A549 (cell line): ENCODE results near the gene BCAT1. TPM values are rescaled to one million over a fixed set of nuclear protein-coding genes. Genes with fewer than 3 reads are reported as not detected.

ENCODE experiments used
- ATAC-seq, 2 experiments: fragments of 200-7000 bp in 1 of 2; fragments of >200 bp in 1 of 2; cut with Nextera tagmentation in 1 of 2; cut with Tn5 transposase in 1 of 2; 3 replicates each; pipeline versions ENCODE4 v1.8.0 to v1.9.1; 2018 to 2020; ENCODE audit warnings: mild to moderate bottlenecking in 1 of 2, moderate library complexity in 1 of 2
- CTCF ChIA-PET: fragments of 300-600 bp; sonication (Branson Sonifier 250); formaldehyde crosslinking; extraction: SDS; loops from one replicate; lab custom pipeline; 2021; ENCODE audit warnings: antibody characterized with exemption, inconsistent platforms; lab: Yijun Ruan, JAX
- POLR2A ChIA-PET: fragments of 350-600 bp; formaldehyde crosslinking; extraction: SDS; loops from one replicate; lab custom pipeline; 2021; ENCODE audit warnings: antibody characterized with exemption, inconsistent platforms; lab: Yijun Ruan, JAX
- DNase-seq, 2 experiments: peaks; one replicate each; pipeline versions ENCODE4 v3.0.0 to v3.0.0-alpha.2; 2011 to 2016; ENCODE audit warnings: low read depth in 1 of 2, low spot score in 1 of 2
- FAIRE-seq: peaks from 2 replicates; lab custom pipeline; 2011; peaks lifted over from hg19 to GRCh38; lab: Jason Lieb, UNC
- H3K27ac ChIP-seq, 2 experiments: fragments of >200 bp; sonication (Bioruptor Twin); formaldehyde crosslinking; 3 replicates each; pipeline ENCODE4 v1.5.1; 2016 to 2017
- H3K4me1 ChIP-seq: fragments of >200 bp; sonication (Bioruptor Twin); formaldehyde crosslinking; 3 replicates; pipeline ENCODE4 v1.6.1; 2016
- H3K4me2 ChIP-seq: fragments of >200 bp; sonication (Bioruptor Twin); formaldehyde crosslinking; 3 replicates; pipeline ENCODE4 v1.6.1; 2016
- H3K4me3 ChIP-seq: fragments of >200 bp; sonication (Bioruptor Twin); formaldehyde crosslinking; 3 replicates; pipeline ENCODE4 v1.5.1; 2016
- H3K9me3 ChIP-seq: fragments of >200 bp; sonication (Bioruptor Twin); formaldehyde crosslinking; 3 replicates; pipeline ENCODE4 v1.6.1; 2016
- BCL3 ChIP-seq: fragments of >200 bp; sonication (Bioruptor Twin); formaldehyde crosslinking; IDR thresholded peaks from 3 replicates; pipeline ENCODE4 v1.6.1; 2016
- CBX2 ChIP-seq: fragments of 200-600 bp; sonication (generic); IDR thresholded peaks from 2 replicates; pipeline ENCODE4 v1.6.1; 2016; ENCODE audit warnings: low read depth, mild to moderate bottlenecking, borderline replicate concordance
- CBX8 ChIP-seq: fragments of 200-600 bp; sonication (generic); IDR thresholded peaks from 2 replicates; pipeline ENCODE4 v1.6.1; 2016
- CHD4 ChIP-seq: fragments of 200-600 bp; sonication (generic); IDR thresholded peaks from 2 replicates; pipeline ENCODE4 v1.6.1; 2016; ENCODE audit warnings: antibody characterized with exemption, mild to moderate bottlenecking, borderline replicate concordance
- EHF ChIP-seq: fragments of 250-450 bp; sonication (Bioruptor Pico); IDR thresholded peaks from 2 replicates; pipeline ENCODE4 v1.5.0; 2020; ENCODE audit warnings: mild to moderate bottlenecking
- EHMT2 ChIP-seq: fragments of 200-600 bp; sonication (generic); IDR thresholded peaks from 2 replicates; pipeline ENCODE4 v1.6.1; 2016; ENCODE audit warnings: antibody characterized with exemption, low read depth, mild to moderate bottlenecking, moderate library complexity
- EP300 ChIP-seq, 2 experiments: fragments of >200 bp; sonication (Bioruptor Twin); formaldehyde crosslinking; IDR thresholded peaks; 2 replicates in 1 of 2; 3 replicates in 1 of 2; pipeline ENCODE4 v1.6.1; 2016 to 2017
- FOSB ChIP-seq: fragments of 250-450 bp; sonication (Bioruptor Pico); IDR thresholded peaks from 2 replicates; pipeline ENCODE4 v1.5.0; 2020; ENCODE audit warnings: mild to moderate bottlenecking, moderate library complexity
- FOSL2 ChIP-seq, 2 experiments: fragments of 450-650 bp in 1 of 2; fragments of >200 bp in 1 of 2; sonication (Bioruptor Twin) in 1 of 2; formaldehyde crosslinking; IDR thresholded peaks; 2 replicates each; pipeline versions ENCODE4 v1.5.0 to v1.6.1; 2016 to 2020; ENCODE audit warnings: mild to moderate bottlenecking in 1 of 2, moderate library complexity in 1 of 2
- HEYL ChIP-seq: fragments of 250-450 bp; sonication (Bioruptor Pico); IDR thresholded peaks from 2 replicates; pipeline ENCODE4 v1.8.0; 2021; ENCODE audit warnings: mild to moderate bottlenecking, moderate library complexity
- HOXA7 ChIP-seq: fragments of 250-450 bp; sonication (Bioruptor Pico); IDR thresholded peaks from 2 replicates; pipeline ENCODE4 v1.5.0; 2020; ENCODE audit warnings: mild to moderate bottlenecking, moderate library complexity
- HOXB5 ChIP-seq: fragments of 250-450 bp; sonication (Bioruptor Pico); IDR thresholded peaks from 2 replicates; pipeline ENCODE4 v1.5.0; 2020; ENCODE audit warnings: mild to moderate bottlenecking, moderate library complexity
- JUNB ChIP-seq: fragments of >200 bp; sonication (Bioruptor Twin); formaldehyde crosslinking; IDR thresholded peaks from 2 replicates; pipeline ENCODE4 v1.6.1; 2016
- KDM1A ChIP-seq: fragments of 200-600 bp; sonication (generic); IDR thresholded peaks from 2 replicates; pipeline ENCODE4 v1.6.1; 2016; ENCODE audit warnings: low read depth, mild to moderate bottlenecking
- KDM5A ChIP-seq: fragments of 200-600 bp; sonication (generic); IDR thresholded peaks from 2 replicates; pipeline ENCODE4 v1.6.1; 2016; ENCODE audit warnings: antibody characterized with exemption, mild to moderate bottlenecking
- MAFK ChIP-seq: fragments of 450-650 bp; IDR thresholded peaks from 2 replicates; pipeline ENCODE4 v1.6.1; 2014; ENCODE audit not compliant: partially characterized antibody
- NFE2L2 ChIP-seq: fragments of 150-350 bp; conservative IDR thresholded peaks from 2 replicates; pipeline ENCODE4 v1.6.1; 2014; ENCODE audit warnings: low read length
- PHF8 ChIP-seq: fragments of 200-600 bp; sonication (generic); IDR thresholded peaks from 2 replicates; pipeline ENCODE4 v1.6.1; 2016; ENCODE audit warnings: low read depth, mild to moderate bottlenecking, antibody characterized with exemption, moderate library complexity, borderline replicate concordance
- POLR2AphosphoS2 ChIP-seq: conservative IDR thresholded peaks from 2 replicates; pipeline ENCODE4 v1.6.1; 2012; ENCODE audit warnings: low read length, improper control_type of control experiment, inconsistent platforms
- RCOR1 ChIP-seq: fragments of 150-350 bp; IDR thresholded peaks from 2 replicates; pipeline ENCODE4 v1.6.1; 2014; ENCODE audit warnings: antibody characterized with exemption, low read length, low read depth
- RFX5 ChIP-seq: fragments of 450-650 bp; IDR thresholded peaks from 2 replicates; pipeline ENCODE4 v1.7.1; 2014; ENCODE audit warnings: antibody characterized with exemption, mild to moderate bottlenecking, moderate library complexity
- SREBF2 ChIP-seq: fragments of 450-650 bp; IDR thresholded peaks from 2 replicates; pipeline ENCODE4 v1.6.1; 2014; ENCODE audit warnings: mild to moderate bottlenecking, moderate library complexity
- ZC3H11A ChIP-seq: fragments of 450-650 bp; IDR thresholded peaks from 2 replicates; pipeline ENCODE4 v1.6.1; 2014; ENCODE audit warnings: antibody characterized with exemption, mild to moderate bottlenecking
- ZNF302 ChIP-seq: fragments of 250-450 bp; sonication (Bioruptor Pico); IDR thresholded peaks from 2 replicates; pipeline ENCODE4 v1.9.0; 2021; ENCODE audit warnings: inconsistent platforms, mild to moderate bottlenecking, moderate library complexity
- WGBS: methylation state at CpG from one replicate; pipeline ENCODE4 v1.1.6; 2017; ENCODE audit errors: missing lambda C conversion rate; 5-methylcytosine and 5-hydroxymethylcytosine counted together
- polyA plus RNA-seq, 4 experiments: library from polyadenylated mRNA; depleted of rRNA in 3 of 4; stranded (reverse); fragments of >200 nt; fragmentation: RNase III in 1 of 4; extraction: RNeasy Plus Mini Kit Qiagen cat#74134 plus additional on column Dnase treatment in 1 of 4; gene quantifications; 2 replicates in 3 of 4; 3 replicates in 1 of 4; pipeline ENCODE4 v1.2.3, GENCODE V29; 2011 to 2017
- TF ChIP-seq, protein P1 (sequence below): IDR thresholded peaks from 2 replicates; pipeline ENCODE4 v1.6.1; 2012
- TF ChIP-seq, protein P2 (sequence below): IDR thresholded peaks from 2 replicates; pipeline ENCODE4 v1.6.1; 2012; ENCODE audit warnings: low read depth, borderline replicate concordance
- TF ChIP-seq, protein P3 (sequence below): fragments of 200-600 bp; sonication (generic); IDR thresholded peaks from 2 replicates; pipeline ENCODE4 v1.6.1; 2016; ENCODE audit warnings: antibody characterized with exemption, mild to moderate bottlenecking, moderate library complexity

BCAT1 gene
- polyA plus RNA-seq, 2 of the 4 experiments (the other 2 are of a cell fraction) = 10.5 to 14.6 TPM

GRCh38 chr12:24889411-24889810, 59.5 kb downstream of the BCAT1 start:
- POLR2A ChIA-PET = no interaction called here
- ATAC-seq (no peak), DNase-seq (no peak), FAIRE-seq (no peak)
- no peaks in the 10 kb centered on the region for H3K4me1 ChIP-seq
- no peak overlapping the region for H3K27ac ChIP-seq
- no peak overlapping the region for H3K4me2 ChIP-seq
- TF ChIP-seq HEYL (CRISPR knock-in tag) (no peak), ZNF302 (CRISPR knock-in tag) (no peak), NFE2L2 (no peak), FOSB (CRISPR knock-in tag) (no peak), BCL3 (no peak), HOXA7 (no peak), RCOR1 (no peak), EP300 (IDR thresholded peaks at IDR 0.05) (no peak), EHF (no peak), HOXB5 (no peak), POLR2AphosphoS2 (no peak), KDM1A (no peak)
- TF ChIP-seq, protein P1, sequence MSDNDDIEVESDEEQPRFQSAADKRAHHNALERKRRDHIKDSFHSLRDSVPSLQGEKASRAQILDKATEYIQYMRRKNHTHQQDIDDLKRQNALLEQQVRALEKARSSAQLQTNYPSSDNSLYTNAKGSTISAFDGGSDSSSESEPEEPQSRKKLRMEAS = no peak
- WGBS = 95% methylated on average over 3 of the region's 3 CpGs
- H3K9me3 ChIP-seq = no peaks in the 10 kb centered on the region
- H3K4me3 ChIP-seq = no peak overlapping the region
- CTCF ChIA-PET = no interaction called here

DNA sequence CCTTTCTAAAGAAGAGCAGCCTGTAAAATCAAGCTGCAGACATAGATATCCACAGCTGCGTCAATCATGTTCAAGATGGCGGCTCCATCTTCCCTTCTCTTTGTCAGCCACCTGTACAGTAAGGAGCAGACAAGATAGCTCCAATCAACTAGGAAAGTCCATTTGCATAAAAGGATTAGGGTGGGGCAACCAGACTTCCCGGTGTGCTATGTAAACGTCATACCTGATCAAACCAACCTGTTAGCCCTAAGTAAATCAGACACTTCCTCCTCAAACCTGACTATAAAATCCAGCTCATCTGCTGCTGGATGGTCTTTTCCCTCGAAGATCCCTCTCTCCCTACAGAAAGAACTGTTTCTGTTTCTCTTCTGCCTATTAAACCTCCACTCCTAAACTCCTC, 60.1 kb downstream of the BCAT1 start:
- TF ChIP-seq PHF8 = no peak
- no peak for TF ChIP-seq RCOR1
- TF ChIP-seq, protein P2, sequence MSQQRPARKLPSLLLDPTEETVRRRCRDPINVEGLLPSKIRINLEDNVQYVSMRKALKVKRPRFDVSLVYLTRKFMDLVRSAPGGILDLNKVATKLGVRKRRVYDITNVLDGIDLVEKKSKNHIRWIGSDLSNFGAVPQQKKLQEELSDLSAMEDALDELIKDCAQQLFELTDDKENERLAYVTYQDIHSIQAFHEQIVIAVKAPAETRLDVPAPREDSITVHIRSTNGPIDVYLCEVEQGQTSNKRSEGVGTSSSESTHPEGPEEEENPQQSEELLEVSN = no peak
- no peak for TF ChIP-seq MAFK
- TF ChIP-seq, protein P1 = no peak
- no peak for TF ChIP-seq JUNB
- TF ChIP-seq EP300 (IDR thresholded peaks at IDR 0.05) = no peak
- no peak for TF ChIP-seq CBX8
- TF ChIP-seq FOSL2 (IDR thresholded peaks at IDR 0.05) = no peak
- TF ChIP-seq FOSL2 (CRISPR knock-in tag; IDR thresholded peaks at IDR 0.05) = no peak
- TF ChIP-seq EHMT2 = no peak
- no peak for TF ChIP-seq ZC3H11A
- TF ChIP-seq, protein P3, sequence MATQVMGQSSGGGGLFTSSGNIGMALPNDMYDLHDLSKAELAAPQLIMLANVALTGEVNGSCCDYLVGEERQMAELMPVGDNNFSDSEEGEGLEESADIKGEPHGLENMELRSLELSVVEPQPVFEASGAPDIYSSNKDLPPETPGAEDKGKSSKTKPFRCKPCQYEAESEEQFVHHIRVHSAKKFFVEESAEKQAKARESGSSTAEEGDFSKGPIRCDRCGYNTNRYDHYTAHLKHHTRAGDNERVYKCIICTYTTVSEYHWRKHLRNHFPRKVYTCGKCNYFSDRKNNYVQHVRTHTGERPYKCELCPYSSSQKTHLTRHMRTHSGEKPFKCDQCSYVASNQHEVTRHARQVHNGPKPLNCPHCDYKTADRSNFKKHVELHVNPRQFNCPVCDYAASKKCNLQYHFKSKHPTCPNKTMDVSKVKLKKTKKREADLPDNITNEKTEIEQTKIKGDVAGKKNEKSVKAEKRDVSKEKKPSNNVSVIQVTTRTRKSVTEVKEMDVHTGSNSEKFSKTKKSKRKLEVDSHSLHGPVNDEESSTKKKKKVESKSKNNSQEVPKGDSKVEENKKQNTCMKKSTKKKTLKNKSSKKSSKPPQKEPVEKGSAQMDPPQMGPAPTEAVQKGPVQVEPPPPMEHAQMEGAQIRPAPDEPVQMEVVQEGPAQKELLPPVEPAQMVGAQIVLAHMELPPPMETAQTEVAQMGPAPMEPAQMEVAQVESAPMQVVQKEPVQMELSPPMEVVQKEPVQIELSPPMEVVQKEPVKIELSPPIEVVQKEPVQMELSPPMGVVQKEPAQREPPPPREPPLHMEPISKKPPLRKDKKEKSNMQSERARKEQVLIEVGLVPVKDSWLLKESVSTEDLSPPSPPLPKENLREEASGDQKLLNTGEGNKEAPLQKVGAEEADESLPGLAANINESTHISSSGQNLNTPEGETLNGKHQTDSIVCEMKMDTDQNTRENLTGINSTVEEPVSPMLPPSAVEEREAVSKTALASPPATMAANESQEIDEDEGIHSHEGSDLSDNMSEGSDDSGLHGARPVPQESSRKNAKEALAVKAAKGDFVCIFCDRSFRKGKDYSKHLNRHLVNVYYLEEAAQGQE = no peak
- no peak for TF ChIP-seq CBX2
- TF ChIP-seq CHD4 = no peak
- TF ChIP-seq SREBF2 = no peak
- TF ChIP-seq EHF = no peak
- TF ChIP-seq RFX5 = no peak
- TF ChIP-seq KDM5A = no peak
- TF ChIP-seq, all 56 proteins: peak for 0
- Histone ChIP-seq H3K9me3 (no peaks in the 10 kb centered on the region), H3K4me2 (no peak overlapping the region), H3K27ac (no peak overlapping the region), H3K4me1 (no peaks in the 10 kb centered on the region), H3K4me3 (no peak overlapping the region)
- WGBS = 66% methylated on average over 5 of the region's 5 CpGs
- ATAC-seq (no peak), DNase-seq (no peak), FAIRE-seq (no peak)
- ChIA-PET CTCF (no interaction called here), POLR2A (no interaction called here)
